Spleen (tissue), 7 donors: ENCODE results near the gene DONSON.

Experiments
- CTCF ChIP-seq, 11 experiments: fragments of 200-600 bp in 7 of 11; fragments of 450-650 bp in 4 of 11; sonication (generic) in 4 of 11; IDR thresholded peaks in 8 of 11; conservative IDR thresholded peaks in 3 of 11; 1 replicate in 7 of 11; 2 replicates in 4 of 11; pipeline versions ENCODE4 v1.4.0 to v1.8.0; 2016 to 2021; ENCODE audit warnings: antibody characterized with exemption in 11 of 11, inconsistent platforms in 4 of 11, mild to moderate bottlenecking in 1 of 11
- POLR2A ChIP-seq, 3 donors: fragments of 450-650 bp; IDR thresholded peaks; one replicate each; pipeline ENCODE4 v1.5.1; 2017; ENCODE audit warnings: antibody characterized with exemption in 3 of 3, mild to moderate bottlenecking in 1 of 3
- donor health status: DM: no; HTN: no; CAD: no; lungs with moderate emphysema.
- donor health status: DM: no; HTN: no; CAD: no.
- donor health status: DM: no; HTN: no; CAD: no.

DNA sequence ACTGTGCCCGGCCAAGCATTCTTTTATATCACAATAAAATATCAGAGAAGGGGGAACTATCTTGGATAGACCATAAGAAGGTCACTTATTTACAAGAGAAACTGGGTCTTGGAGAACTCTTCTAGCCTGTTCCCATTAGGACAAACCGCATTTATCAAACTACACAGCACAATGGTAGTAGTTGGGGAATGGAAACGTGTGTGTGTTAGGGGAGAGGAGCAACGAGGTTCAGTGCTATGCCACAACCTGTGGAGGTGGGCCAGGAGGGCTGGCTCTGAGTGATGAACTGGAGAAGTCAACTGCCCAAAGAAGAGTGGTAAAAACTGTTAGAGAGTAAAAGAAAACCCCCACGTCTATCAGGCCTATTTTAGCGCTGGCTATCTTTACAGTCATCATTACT is 1.6 kb downstream of the DONSON start:
- no peak for TF ChIP-seq POLR2A (IDR thresholded peaks at IDR 0.05)
- TF ChIP-seq CTCF (IDR thresholded peaks at IDR 0.05 in 8 of 11, conservative IDR thresholded peaks at IDR 0.05 in 3 of 11), result no peak
